Stimulated activated CD8-positive, alpha-beta memory T cell treated with anti-CD3 and anti-CD28 coated beads, Interleukin-7, amount 100 ng/mL, for 1 hour (primary cell): ENCODE results near the gene PPP1CA.
"Not testable (repeated sequence)": the region's sequence is repeated elsewhere in the genome, so short reads cannot be mapped to it uniquely, and the experiment has no call there.

Experiments used
- DNase-seq, 2 donors: peaks; one replicate each; pipeline ENCODE4 v3.0.0-alpha.2; 2020; ENCODE audit warnings: low read depth in 2 of 2

The PPP1CA gene

DNA sequence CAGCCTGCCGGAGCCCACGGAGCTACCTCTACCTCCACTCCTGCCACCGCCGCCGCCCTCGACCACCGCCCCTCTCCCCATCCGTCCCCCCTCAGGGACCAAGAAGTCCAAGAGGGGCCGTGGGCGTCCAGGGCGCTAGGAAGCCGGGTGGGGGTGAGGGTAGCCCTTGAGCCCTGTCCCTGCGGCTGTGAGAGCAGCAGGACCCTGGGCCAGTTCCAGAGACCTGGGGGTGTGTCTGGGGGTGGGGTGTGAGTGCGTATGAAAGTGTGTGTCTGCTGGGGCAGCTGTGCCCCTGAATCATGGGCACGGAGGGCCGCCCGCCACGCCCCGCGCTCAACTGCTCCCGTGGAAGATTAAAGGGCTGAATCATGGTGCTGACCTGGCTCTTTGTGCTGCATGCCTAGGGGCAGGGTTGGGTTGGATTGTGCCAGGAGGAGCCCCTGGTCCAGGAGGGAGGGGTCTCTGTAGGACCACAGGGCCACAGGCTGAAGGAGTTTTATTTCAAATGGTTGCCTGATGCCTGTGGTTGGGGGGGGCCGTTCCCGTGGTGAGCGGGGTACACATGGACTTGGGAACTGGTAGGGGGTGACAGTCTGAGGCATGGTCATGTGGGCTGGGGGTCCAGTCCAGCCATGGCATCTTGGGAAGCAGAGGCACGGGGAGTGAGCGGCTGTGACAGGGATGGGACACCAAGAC is 33.5 kb upstream of the PPP1CA start:
- no peak for DNase-seq

DNA sequence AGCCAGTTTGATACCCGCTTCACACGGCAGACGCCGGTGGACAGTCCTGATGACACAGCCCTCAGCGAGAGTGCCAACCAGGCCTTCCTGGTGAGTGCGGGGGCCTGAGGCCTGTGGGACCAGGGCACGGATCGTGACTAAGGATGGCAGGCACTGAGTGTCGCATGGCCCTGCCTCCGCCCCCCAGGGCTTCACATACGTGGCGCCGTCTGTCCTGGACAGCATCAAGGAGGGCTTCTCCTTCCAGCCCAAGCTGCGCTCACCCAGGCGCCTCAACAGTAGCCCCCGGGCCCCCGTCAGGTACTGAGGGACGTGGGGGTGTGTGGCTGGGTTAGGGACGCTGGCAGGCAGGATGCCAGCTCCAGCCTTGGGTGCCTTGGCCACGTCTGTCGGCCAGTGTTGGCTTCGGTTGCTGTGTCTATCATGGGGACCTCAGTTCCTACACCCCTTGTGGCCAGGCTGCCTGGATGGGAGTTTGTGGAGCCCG is 32.8 kb upstream of the PPP1CA start:
- no peak for DNase-seq

DNA sequence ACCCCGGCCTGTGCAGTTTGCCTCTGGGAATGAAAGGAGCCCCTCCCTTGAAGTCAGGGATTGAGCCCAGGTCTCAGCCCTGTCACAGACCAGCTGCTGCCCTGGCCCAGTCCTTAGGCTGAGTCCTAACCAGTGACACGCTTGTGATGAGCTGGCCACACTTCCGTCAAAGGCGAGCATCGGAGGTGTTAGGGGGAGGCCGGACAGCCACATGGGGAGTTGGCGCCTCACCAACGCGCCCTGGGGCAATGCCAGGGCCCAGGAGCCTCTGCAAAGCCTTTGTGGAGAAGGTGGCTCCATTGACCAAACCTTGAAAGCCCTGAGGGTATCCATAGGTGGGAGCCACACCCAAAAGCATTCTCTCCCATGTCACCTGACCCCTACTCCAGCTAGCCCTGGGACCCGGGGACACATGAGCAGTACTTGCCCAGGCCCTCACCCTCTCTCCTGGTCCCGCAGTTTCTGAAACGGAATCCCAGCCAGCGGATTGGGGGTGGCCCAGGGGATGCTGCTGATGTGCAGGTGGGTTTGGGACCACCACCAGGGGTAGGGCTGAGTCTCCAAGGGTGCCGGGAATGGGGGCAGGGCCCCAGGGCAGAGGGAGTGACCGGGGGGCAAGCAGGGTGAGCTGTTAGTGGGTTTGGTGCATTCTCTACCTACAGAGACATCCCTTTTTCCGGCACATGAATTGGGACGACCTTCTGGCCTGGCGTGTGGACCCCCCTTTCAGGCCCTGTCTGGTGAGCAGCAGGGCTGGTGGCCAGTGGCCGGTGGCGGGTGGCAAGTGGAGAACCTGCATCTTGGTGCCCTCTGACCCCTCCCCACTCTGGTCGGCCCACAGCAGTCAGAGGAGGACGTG is 32.1 kb upstream of the PPP1CA start:
- DNase-seq: no peak

DNA sequence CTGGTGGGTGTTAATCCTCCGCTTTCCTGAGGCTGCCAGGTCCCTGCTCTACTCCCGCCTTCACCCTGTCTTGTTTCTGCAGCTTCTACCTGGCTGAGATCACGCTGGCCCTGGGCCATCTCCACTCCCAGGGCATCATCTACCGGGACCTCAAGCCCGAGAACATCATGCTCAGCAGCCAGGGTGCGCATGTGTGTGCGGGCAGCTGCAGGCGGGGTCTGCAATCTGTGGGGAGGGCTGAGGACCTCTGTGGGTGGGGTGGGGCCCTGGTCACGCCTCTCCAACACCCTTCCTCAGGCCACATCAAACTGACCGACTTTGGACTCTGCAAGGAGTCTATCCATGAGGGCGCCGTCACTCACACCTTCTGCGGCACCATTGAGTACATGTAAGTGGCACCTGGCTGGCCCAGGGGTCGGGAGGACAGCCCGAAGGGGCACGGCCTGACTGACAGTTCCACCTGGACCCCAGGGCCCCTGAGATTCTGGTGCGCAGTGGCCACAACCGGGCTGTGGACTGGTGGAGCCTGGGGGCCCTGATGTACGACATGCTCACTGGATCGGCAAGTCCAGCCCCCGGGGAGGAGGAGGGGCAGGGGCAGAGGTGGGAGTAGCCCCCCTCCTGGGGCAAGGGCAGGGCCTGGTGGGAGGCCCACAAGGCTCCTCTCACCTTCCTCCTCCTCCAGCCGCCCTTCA is 31.1 kb upstream of the PPP1CA start:
- DNase-seq: no peak

DNA sequence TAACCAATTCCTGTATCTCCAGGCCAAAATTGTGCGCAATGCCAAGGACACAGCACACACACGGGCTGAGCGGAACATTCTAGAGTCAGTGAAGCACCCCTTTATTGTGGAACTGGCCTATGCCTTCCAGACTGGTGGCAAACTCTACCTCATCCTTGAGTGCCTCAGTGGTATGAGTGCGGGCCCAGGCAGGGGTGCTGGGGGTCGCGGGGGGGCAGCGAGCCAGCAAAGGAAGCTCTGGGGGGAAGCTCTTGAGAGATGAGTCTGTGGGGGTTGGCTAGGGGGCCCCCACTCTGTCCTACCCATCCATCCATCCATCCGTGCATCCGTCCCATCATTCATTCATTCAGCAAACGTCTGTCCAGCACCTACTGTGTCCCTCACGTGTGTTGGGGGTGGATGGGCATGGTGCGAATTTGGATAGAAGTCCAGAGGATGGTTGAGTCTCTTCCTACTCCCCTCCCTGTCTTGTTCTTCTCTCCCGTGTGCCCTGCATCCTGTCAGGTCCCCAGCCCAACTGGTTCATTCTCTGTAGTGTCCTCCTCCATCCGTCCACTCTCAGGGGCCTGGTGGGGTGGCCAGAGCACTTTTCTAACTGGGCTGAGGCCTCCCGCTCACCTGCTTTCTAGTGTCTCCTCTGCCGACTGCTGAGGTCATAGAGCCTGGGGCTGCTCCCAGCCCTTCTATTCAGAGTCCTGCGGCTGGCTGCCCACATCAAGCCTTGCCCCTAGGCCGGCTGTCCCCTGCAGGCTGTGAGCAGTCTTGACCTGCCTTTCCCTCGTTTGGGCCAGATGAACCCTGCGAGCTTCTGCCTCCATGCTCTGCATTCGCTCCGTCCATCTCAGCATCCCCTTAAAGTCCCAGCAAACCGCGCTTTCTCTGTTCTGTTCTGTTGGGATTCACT is 29.9 kb upstream of the PPP1CA start:
- no peak for DNase-seq

DNA sequence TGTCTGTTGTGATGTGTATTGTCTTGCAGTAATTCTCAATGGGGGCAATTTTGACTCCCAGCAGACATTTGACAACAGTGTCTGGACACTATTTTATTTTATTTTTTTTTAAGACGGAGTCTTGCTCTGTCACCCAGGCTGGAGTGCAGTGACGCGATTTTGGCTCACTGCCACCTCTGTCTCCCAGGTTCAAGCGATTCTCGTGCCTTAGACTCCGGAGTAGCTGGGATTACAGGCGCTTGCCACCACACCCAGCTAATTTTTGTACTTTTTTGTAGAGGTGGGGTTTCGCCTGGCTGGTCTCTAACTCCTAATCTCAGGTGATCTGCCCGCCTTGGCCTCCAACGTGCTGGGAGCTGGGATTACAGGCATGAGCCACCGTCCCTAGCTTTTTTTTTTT is 28.1 kb upstream of the PPP1CA start:
- DNase-seq: no peak

DNA sequence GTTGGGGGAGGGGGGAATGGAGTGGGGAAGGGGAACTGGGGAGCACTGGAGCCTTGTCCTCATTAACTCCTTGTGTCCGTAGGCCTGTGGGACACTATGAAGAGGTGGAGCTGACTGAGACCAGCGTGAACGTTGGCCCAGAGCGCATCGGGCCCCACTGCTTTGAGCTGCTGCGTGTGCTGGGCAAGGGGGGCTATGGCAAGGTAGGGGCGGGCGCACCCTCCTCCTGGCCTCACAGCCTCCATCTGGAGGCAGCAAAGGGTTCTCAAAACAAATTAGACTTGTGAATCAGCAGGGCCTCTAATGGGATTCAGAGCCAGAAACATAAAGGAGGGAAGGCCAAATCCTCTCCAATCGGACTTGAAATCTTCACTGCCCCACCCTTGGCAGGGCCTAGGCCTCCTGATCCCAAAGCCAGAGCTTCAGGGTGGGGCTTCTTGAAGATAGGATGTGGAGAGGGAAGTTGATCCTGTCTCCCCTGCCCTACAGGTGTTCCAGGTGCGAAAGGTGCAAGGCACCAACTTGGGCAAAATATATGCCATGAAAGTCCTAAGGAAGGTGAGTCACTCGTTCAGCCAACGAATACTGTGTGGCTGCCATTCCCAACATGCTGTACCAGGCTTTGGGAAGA is 27.5 kb upstream of the PPP1CA start:
- DNase-seq: no peak

DNA sequence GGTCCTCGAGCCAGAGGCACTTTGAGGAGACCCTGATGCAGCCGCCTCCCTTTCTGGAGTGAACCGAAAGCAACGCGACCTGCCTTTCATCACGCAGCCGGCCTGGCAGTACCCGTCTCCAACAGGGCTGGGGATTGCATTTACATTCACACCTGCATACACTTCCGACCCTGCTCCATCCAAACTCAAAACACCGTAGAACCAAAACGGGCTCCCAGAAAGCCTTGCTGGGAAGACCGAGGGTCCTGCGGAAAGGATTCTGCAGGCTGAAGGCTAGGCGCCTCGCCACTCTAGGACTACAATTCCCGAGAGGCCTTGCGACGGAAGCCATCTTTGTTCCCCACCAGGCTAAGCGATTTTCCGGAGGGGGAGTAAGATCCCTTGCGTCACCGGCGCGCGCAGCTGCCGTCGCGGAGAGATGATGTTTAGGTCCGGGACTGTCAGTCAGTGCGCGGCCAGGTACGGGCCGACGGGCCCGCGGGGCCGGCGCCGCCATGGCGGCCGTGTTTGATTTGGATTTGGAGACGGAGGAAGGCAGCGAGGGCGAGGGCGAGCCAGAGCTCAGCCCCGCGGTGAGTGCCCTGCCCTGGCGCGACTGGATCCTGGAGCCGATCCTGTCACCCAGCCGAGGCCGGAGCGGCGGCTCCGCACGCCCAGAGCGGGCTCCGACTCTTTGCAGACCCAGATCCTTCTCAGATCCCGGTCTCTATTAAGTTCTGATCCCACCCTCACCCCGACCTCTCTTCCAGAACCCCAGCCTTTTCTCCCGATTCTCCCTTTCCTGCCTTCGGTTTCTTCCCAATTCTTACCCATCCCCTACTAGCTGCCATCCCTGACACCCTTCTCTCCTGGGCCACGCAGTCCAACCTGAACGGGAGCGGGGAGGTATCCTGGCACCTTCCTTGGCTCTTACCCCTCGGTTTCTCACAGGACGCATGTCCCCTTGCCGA is 26.7 kb upstream of the PPP1CA start, which contains the start of gene RPS6KB2:
TSS of gene RPS6KB2 (plus strand) at position 443 of the 950 bp plus-strand sequence. CDS start at position 495, 52 bp downstream.
- DNase-seq: peak; percentile 99 to 100

DNA sequence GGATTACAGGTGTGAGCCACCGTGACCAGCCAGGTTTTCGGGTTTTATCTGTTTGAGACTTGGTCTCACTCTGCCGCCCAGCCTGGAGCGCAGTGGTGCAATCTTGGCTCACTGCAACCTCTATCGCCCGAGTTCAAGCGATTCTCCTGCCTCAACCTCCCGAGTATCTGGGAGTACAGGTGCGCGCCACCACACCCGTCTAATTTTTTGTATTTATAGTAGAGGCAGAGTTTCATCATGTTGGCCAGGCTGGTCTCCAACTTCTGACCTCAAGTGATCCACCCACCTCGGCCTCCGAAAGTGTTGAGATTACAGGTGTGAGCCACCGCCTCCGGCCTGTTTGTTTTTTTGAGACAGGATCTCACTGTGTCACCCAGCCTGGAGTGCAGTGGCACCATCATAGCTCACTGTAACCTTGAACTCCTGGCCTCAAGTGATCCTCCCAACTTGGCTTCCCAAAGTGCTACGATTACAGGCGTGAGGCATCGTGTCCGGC is 25.8 kb upstream of the PPP1CA start:
- DNase-seq: not testable (repeated sequence)

DNA sequence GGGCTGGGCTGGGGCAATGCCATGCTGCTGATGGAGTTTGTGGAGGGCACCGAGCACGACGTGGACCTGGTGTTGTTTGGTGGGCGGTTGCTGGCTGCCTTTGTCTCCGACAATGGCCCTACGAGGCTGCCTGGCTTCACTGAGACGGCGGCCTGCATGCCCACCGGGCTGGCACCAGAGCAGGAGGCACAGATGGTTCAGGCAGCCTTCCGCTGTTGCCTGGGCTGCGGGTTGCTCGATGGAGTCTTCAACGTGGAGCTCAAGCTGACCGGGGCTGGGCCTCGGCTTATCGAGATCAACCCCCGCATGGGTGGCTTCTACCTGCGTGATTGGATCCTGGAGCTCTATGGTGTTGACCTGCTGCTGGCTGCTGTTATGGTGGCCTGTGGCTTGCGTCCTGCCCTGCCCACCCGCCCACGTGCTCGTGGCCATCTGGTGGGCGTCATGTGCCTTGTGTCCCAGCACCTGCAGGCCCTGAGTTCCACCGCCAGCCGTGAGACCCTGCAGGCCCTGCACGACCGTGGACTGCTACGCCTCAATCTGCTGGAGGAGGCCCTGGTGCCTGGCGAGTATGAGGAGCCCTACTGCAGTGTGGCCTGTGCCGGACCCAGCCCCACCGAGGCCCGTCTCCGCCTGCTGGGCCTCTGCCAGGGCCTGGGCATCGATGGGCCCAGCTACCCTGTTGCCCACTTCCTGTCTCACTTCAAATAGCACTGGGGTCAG is 22.4 kb upstream of the PPP1CA start:
- DNase-seq: no peak

DNA sequence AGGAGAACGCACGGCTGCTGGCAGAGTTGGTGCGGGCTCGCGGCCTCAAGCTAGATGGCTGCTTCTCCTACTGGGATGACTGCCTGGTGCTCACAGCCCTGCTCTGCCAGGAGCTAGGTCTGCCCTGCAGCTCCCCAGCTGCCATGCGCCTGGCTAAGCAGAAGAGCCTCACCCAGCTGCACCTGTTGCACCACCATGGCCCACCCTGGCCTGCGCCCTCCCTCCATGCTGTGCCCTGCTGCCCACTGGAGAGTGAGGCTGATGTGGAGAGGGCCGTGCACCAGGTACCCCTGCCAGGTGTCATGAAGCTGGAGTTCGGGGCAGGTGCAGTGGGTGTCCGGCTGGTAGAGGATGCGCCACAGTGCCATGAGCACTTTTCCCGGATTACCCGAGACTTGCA is 21.8 kb upstream of the PPP1CA start:
- DNase-seq: no peak

DNA sequence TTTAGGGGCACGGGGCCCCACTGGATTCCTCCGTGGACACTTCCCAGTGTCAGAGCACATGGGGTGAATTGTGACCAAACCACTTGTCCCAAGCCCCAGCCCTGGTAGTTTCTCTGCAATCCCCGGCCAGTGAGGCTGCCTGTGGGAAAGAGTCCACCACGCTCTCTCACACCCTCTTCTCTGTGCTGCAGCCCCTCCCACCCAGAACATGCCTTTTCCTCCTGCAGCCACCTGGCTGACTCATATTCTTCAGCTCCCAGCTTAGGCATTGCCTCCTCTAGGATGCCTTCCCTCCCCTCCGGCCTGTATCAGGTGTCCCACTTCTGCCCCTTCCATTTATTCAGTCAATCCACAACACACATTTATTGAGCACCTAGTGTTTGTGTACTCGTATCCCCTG is 21.2 kb upstream of the PPP1CA start:
- DNase-seq: no peak

DNA sequence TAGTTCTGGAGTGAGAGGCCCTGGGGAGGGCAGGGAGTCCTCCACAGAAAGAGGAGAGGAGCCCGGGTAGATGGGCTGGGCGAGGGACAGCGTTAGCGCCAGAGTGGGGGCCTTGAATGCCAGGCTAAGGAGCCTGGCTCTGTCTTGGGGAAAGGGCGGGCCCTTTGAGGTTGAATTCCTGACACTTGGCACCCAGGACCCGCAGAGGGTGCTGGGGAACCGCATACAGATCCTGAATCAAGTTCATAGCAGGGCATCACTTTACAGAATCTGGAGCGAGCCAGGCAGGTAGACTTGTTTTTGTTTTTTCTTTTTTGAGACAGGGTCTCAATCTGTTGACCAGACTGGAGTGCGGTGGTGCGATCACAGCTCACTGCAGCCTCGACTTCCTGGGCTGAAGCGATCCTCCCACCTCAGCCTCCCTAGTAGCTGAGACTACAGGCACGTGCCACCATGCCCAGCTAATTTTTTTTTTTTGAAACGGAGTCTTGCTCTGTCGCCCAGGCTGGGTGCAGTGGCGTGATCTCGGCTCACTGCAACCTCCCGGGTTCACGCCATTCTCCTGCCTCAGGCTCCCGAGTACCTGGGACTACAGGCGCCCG is 19.9 kb upstream of the PPP1CA start:
- no peak for DNase-seq

DNA sequence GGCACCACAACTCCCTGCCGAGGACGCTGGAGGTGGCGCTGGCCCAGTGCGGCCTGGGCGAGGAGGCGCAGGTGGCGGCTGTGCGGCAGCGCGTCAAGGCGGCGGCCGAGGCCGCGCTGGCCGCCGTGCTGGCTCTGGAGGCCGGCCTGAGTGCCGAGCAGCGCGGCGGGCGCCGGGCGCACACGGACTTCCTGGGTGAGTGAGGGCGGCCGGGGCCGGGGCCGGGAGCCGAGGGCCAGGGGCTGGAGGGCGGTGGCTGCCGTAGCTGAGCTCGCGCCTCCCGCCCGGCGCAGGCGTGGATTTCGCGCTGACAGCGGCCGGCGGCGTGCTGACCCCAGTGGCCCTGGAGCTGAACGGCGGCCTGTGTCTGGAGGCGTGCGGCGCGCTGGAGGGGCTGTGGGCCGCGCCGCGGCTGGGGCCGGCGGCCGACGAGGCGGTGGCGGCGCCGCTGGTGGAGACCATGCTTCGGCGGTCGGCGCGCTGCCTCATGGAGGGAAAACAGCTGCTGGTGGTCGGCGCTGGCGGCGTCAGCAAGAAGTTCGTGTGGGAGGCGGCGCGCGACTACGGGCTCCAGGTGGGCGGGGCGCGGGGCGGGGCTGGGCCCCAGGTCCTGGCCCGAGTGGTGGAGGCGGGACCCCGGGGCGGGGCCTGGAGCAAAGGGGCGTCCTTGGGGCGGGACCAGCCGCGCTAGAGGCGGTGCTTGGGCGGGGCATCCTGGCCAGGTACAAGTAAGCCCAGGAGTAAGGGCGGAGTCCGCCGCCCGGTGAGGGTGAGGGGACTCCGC is 19.2 kb upstream of the PPP1CA start:
- DNase-seq: peak; percentile 99

DNA sequence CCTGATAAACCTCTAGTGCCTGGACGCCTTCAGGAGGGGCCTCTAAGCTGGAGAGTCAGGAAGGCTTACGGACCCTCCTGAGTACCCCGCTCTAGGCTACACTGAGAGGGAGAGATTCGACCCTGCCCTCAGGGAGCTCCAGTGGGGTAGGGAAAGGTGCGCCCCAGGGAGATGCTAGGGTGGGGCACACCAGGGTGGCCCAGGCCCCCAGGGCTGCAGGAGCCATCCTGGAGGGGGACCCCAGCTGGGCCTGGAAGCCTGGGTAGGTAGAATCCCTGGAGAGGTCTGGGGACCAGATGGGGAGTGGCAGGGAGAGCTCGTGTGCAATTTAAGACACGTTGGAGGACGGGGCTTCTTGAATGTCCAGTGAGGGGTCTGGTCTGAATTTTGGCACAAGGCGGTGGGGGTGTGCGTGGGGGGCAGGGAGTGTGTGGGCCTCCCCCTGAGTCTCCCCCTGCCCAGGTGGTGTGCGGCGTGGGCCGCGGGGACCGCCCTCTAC is 18.5 kb upstream of the PPP1CA start:
- DNase-seq: no peak

DNA sequence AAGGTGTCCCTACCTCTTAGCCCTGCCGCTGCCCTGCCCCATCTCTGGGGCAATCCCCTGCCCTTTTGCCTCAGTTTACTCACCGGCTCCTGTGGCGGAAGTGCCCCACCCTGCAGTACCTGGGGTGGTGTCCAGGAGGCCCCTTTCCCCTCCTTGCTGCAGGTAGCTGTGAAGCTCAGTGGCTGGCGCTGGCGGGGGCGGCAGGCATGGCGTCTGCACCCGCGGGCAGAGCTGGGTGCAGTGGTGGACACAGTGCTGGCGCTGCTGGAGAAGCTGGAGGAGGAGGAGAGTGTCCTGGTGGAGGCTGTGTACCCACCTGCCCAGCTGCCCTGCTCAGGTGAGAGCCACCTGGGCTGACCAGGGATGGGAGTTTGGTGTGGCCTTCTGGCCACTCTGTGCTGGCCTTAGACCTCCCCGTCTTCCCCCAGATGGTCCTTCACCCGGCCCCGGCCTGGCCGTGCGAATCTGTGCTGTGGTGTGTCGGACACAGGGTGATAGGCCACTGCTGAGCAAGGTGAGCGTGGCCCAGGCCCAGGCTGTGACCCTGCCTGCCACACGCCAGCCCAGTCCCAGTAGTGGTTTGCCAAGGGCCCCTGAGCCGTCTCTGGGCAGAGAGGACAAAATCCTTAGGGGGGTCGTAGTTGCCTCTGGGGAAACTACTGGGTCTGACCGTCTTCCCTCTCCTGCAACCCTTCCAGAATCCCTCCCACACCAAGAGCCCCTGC is 17.8 kb upstream of the PPP1CA start:
- DNase-seq: no peak
